Smooth muscle cell (in vitro differentiated cells): Measurements from ENCODE around the gene CDC14C. TPM values are rescaled to one million over a fixed set of nuclear protein-coding genes. Genes with fewer than 3 reads are reported as not detected.
"Not testable (repeated sequence)": the region's sequence is repeated elsewhere in the genome, so short reads cannot be mapped to it uniquely, and the experiment has no call there.

Source experiments
- DNase-seq: peaks from one replicate; lab custom pipeline; 2025; ENCODE audit not compliant: unreplicated experiment; lab: John Stamatoyannopoulos, UW
- H2AFZ ChIP-seq: fragments of 200-600 bp; sonication (generic); 2 replicates; pipeline ENCODE4 v1.6.0; 2016; ENCODE audit warnings: antibody characterized with exemption, low read depth, mild to moderate bottlenecking
- H3F3A ChIP-seq: fragments of 200-600 bp; sonication (generic); 2 replicates; pipeline ENCODE4 v1.6.0; 2017; ENCODE audit warnings: antibody characterized with exemption, low read depth
- H3K27ac ChIP-seq: fragments of 200-600 bp; sonication (generic); 2 replicates; pipeline ENCODE4 v1.5.1; 2016; ENCODE audit warnings: low read depth, mild to moderate bottlenecking
- H3K27me3 ChIP-seq: fragments of 200-600 bp; sonication (generic); 2 replicates; pipeline ENCODE4 v1.6.1; 2016; ENCODE audit warnings: low read depth, mild to moderate bottlenecking
- H3K36me3 ChIP-seq: fragments of 200-600 bp; sonication (generic); 2 replicates; pipeline ENCODE4 v1.5.1; 2016; ENCODE audit warnings: low read depth
- H3K4me1 ChIP-seq: fragments of 200-600 bp; sonication (generic); 2 replicates; pipeline ENCODE4 v1.5.1; 2016; ENCODE audit warnings: low read depth
- H3K4me2 ChIP-seq: fragments of 200-600 bp; sonication (generic); 2 replicates; pipeline ENCODE4 v1.6.0; 2016; ENCODE audit warnings: mild to moderate bottlenecking
- H3K4me3 ChIP-seq: fragments of 200-600 bp; sonication (generic); 2 replicates; pipeline ENCODE4 v1.5.1; 2016; ENCODE audit warnings: mild to moderate bottlenecking
- H3K79me2 ChIP-seq: fragments of 200-600 bp; sonication (generic); 2 replicates; pipeline ENCODE4 v1.6.0; 2016; ENCODE audit warnings: low read depth, mild to moderate bottlenecking
- H3K9ac ChIP-seq: fragments of 200-600 bp; sonication (generic); 2 replicates; pipeline ENCODE4 v1.6.0; 2016; ENCODE audit warnings: low read depth
- H3K9me3 ChIP-seq: fragments of 200-600 bp; sonication (generic); replicated peaks from 2 replicates; pipeline ENCODE4 v1.5.1; 2016; ENCODE audit warnings: low read depth
- H4K20me1 ChIP-seq: fragments of 200-600 bp; sonication (generic); 2 replicates; pipeline ENCODE4 v1.6.0; 2016; ENCODE audit warnings: low read depth
- WGBS: methylation state at CpG from one replicate; pipeline ENCODE4 v1.1.7; 2016; ENCODE audit warnings: low lambda C conversion rate; 5-methylcytosine and 5-hydroxymethylcytosine counted together
- polyA plus RNA-seq: library from polyadenylated mRNA; unstranded; fragments of >200 nt; fragmentation: Nextera tagmentation; extraction: Ambion mirVana; gene quantifications from 2 replicates; pipeline ENCODE4 v1.2.1, GENCODE V29; 2016
- total RNA-seq: library from RNA; depleted of rRNA; stranded (reverse); fragments of >200 nt; gene quantifications from 2 replicates; pipeline ENCODE4 v1.2.3, GENCODE V29; 2014
- TF ChIP-seq, protein P1 (sequence below): fragments of 200-600 bp; sonication (generic); IDR thresholded peaks from 2 replicates; pipeline ENCODE4 v1.5.1; 2017; ENCODE audit warnings: borderline replicate concordance, mild to moderate bottlenecking, antibody characterized with exemption; ENCODE audit not compliant: insufficient read depth, poor library complexity, severe bottlenecking

CDC14C gene
- total and polyA plus RNA-seq, 2 experiments from 2014 or later = not detected

DNA sequence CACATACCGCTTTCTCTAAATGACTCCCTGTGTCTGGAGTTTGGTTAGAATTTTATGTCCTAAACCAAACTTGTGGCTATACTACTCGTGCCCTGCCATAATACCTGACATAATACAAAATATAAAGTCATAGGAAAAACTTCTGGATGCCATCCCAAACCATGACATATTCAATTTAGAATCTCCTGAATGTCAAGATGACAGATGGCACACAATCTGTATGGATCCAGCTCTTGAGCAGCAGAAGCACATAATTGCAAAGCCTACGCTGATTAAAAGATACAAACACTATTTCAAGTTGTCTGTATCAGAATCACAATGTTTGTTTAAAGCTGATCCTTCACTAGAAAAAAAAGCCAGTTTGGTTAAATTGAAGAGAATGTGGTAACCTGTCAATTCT lies 22.4 kb upstream of the CDC14C start:
- TF ChIP-seq, protein P1, sequence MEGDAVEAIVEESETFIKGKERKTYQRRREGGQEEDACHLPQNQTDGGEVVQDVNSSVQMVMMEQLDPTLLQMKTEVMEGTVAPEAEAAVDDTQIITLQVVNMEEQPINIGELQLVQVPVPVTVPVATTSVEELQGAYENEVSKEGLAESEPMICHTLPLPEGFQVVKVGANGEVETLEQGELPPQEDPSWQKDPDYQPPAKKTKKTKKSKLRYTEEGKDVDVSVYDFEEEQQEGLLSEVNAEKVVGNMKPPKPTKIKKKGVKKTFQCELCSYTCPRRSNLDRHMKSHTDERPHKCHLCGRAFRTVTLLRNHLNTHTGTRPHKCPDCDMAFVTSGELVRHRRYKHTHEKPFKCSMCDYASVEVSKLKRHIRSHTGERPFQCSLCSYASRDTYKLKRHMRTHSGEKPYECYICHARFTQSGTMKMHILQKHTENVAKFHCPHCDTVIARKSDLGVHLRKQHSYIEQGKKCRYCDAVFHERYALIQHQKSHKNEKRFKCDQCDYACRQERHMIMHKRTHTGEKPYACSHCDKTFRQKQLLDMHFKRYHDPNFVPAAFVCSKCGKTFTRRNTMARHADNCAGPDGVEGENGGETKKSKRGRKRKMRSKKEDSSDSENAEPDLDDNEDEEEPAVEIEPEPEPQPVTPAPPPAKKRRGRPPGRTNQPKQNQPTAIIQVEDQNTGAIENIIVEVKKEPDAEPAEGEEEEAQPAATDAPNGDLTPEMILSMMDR = no peak
- Histone ChIP-seq H3K4me1 (no peaks in the 10 kb centered on the region), H3K9ac (no peak overlapping the region), H3K27ac (no peak overlapping the region), H3F3A (no peaks in the 10 kb centered on the region), H3K9me3 (no peaks in the 10 kb centered on the region), H3K4me3 (no peak overlapping the region), H3K27me3 (no peaks in the 10 kb centered on the region), H3K79me2 (no peaks in the 10 kb centered on the region), H3K36me3 (no peaks in the 10 kb centered on the region), H3K4me2 (no peak overlapping the region), H4K20me1 (no peaks in the 10 kb centered on the region), H2AFZ (no peak overlapping the region)
- 90% methylated on average over 3 of the region's 3 CpGs for WGBS
- DNase-seq = no peak

DNA sequence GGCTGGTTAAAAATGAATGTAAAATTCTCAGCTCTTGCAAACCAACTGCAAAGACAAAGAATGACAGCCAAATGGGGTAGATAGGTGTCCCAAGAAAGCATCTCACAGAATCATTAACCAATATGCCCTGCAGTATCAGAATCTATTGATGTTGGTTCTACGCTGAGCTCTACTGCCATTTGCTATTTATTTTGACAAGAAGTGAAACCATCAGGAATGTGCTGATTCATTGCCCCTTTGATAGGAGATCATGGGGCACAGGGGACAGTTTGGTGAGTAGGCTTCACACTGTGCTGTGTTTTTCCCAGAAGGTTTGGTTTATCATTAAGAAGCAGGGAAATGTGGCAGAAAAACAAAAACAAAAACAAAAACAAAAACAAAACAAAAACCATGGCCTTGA lies 19.4 kb upstream of the CDC14C start:
- no peaks in the 10 kb centered on the region for H3K9me3 ChIP-seq
- no peak overlapping the region for H2AFZ ChIP-seq
- H3K27me3 ChIP-seq = no peaks in the 10 kb centered on the region
- WGBS = 68% methylated on average over 1 of the region's 1 CpG
- H3K4me2 ChIP-seq = no peak overlapping the region
- TF ChIP-seq, protein P1 = no peak
- H3F3A ChIP-seq = no peaks in the 10 kb centered on the region
- H3K4me3 ChIP-seq = no peak overlapping the region
- H3K4me1 ChIP-seq = no peaks in the 10 kb centered on the region
- no peaks in the 10 kb centered on the region for H3K36me3 ChIP-seq
- H3K27ac ChIP-seq = no peak overlapping the region
- no peaks in the 10 kb centered on the region for H3K79me2 ChIP-seq
- no peak for DNase-seq
- H4K20me1 ChIP-seq = no peaks in the 10 kb centered on the region
- no peak overlapping the region for H3K9ac ChIP-seq

DNA sequence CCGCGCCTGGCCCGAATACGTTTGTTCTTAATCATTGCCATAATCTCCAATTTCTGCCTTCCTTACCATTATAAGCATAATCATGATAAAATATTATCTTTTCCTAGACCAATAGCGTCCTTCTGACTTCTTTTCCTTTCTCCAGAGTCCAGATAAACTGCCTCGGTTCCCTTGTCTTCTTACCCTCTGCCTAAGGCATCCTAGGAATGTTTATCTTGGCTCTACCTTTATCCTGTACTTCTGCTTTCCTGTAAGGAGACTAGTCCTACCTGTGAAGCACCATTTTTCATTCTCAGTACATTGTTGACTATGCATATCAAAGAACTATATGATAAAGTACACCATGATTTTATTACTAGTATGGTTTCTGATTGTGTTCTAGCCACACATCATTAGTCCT lies 18.7 kb upstream of the CDC14C start:
- not testable (repeated sequence) for H3F3A ChIP-seq, H3K9ac ChIP-seq, H3K36me3 ChIP-seq, H3K9me3 ChIP-seq, H3K4me2 ChIP-seq, H2AFZ ChIP-seq, DNase-seq, H4K20me1 ChIP-seq, H3K27me3 ChIP-seq, H3K79me2 ChIP-seq, H3K4me3 ChIP-seq, H3K27ac ChIP-seq, H3K4me1 ChIP-seq
- 93% methylated on average over 6 of the region's 6 CpGs for WGBS

DNA sequence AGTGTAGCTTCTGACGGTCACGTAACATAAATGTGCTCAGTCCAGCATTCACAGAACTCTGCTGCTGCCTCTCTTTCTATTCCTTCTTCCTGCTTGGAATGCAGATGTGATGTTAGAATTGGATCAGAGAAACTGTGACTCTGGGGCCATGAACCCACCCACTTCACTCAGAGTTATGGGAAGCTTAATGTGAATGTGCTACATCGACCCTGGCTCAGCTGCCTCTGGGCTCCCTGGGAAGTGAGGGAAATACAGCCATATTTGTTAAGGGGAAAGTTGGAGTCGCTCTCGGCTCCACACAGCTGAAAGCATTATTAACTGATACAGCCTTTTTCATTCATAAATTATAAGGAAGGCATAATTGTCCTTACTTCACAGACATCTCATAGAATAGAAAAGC lies 14.5 kb upstream of the CDC14C start:
- H3K9ac ChIP-seq, H3K27ac ChIP-seq, H3K4me3 ChIP-seq, H3K9me3 ChIP-seq, H3K4me1 ChIP-seq, H2AFZ ChIP-seq, H3K79me2 ChIP-seq, H3F3A ChIP-seq, H4K20me1 ChIP-seq, H3K27me3 ChIP-seq, H3K4me2 ChIP-seq, DNase-seq, H3K36me3 ChIP-seq: not testable (repeated sequence)
- 79% methylated on average over 5 of the region's 5 CpGs for WGBS

DNA sequence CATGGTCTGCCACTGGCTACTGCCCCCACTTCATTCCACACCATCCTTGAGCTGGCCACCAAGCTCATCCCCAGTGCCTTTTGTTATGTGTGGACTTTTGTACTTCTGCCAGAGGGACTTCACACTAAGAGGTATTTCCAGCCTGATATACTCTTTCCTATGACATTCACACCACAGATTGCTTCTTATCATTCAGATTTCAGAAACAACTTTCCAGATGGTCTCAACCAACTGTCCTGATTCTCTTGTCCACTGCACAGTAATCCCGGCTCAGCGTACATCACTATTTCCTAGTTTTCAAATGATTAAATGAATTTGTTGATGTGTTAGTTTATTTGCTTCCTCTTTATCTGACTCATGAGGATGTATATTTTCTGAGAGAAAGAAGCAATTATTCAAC lies 7.1 kb downstream of the CDC14C start:
- no peak overlapping the region for H2AFZ ChIP-seq
- H3F3A ChIP-seq = no peaks in the 10 kb centered on the region
- H3K4me3 ChIP-seq = no peak overlapping the region
- H4K20me1 ChIP-seq = no peaks in the 10 kb centered on the region
- TF ChIP-seq, protein P1 = no peak
- H3K9me3 ChIP-seq = no peaks in the 10 kb centered on the region
- DNase-seq = no peak
- no peaks in the 10 kb centered on the region for H3K27me3 ChIP-seq
- H3K27ac ChIP-seq = no peak overlapping the region
- no peaks in the 10 kb centered on the region for H3K4me1 ChIP-seq
- H3K4me2 ChIP-seq = no peak overlapping the region
- WGBS = 94% methylated on average over 2 of the region's 2 CpGs
- H3K9ac ChIP-seq = no peak overlapping the region
- H3K36me3 ChIP-seq = no peaks in the 10 kb centered on the region
- H3K79me2 ChIP-seq = no peaks in the 10 kb centered on the region
